Measurements from ENCODE around the gene POFUT1.
"Not testable (repeated sequence)": the region's sequence is repeated elsewhere in the genome, so short reads cannot be mapped to it uniquely, and the experiment has no call there.

Gene POFUT1

GRCh38 chr20:32236048-32236533, 28.4 kb downstream of the POFUT1 start:
- DNase-seq = no peak

- DNase-seq = no peak
Measured at GRCh38 chr20:32236819-32237218, 29.1 kb downstream of the POFUT1 start.

GRCh38 chr20:32237419-32237818, 29.7 kb downstream of the POFUT1 start:
- DNase-seq = no peak

- DNase-seq = no peak
Measured at GRCh38 chr20:32238483-32239425, 31.1 kb downstream of the POFUT1 start.

- DNase-seq = peak; percentile 8
Measured at GRCh38 chr20:32240205-32240604, 32.5 kb downstream of the POFUT1 start.

GRCh38 chr20:32241807-32242206, 34.1 kb downstream of the POFUT1 start:
- no peak for DNase-seq

- no peak for DNase-seq
Measured at GRCh38 chr20:32244150-32244823, 36.6 kb downstream of the POFUT1 start.

GRCh38 chr20:32244959-32245358, 37.3 kb downstream of the POFUT1 start:
- DNase-seq = no peak

GRCh38 chr20:32246208-32246607, 38.5 kb downstream of the POFUT1 start:
- not testable (repeated sequence) for DNase-seq

GRCh38 chr20:32248043-32248442, 40.4 kb downstream of the POFUT1 start:
- no peak for DNase-seq

GRCh38 chr20:32249030-32249738, 41.5 kb downstream of the POFUT1 start:
- peak; percentile 12 for DNase-seq

GRCh38 chr20:32251470-32251869, 43.8 kb downstream of the POFUT1 start:
- no peak for DNase-seq

GRCh38 chr20:32252189-32252588, 44.5 kb downstream of the POFUT1 start:
- DNase-seq = peak; percentile 17

- DNase-seq = not testable (repeated sequence)
Measured at GRCh38 chr20:32260973-32261372, 53.3 kb downstream of the POFUT1 start.

GRCh38 chr20:32261644-32262043, 54.0 kb downstream of the POFUT1 start:
- no peak for DNase-seq

GRCh38 chr20:32263398-32263954, 55.8 kb downstream of the POFUT1 start:
- DNase-seq = no peak

- DNase-seq = no peak
Measured at GRCh38 chr20:32271620-32272019, 63.9 kb downstream of the POFUT1 start.

GRCh38 chr20:32274359-32274758, 66.7 kb downstream of the POFUT1 start:
- DNase-seq = no peak

- DNase-seq = not testable (repeated sequence)
Measured at GRCh38 chr20:32275163-32275562, 67.5 kb downstream of the POFUT1 start.

GRCh38 chr20:32277361-32278198, 69.9 kb downstream of the POFUT1 start, which contains the start of gene KIF3B:
Gene KIF3B (plus strand): TSS chr20:32277651. CDS start chr20:32309778, 32,127 bp downstream.
- peak; percentile 85 for DNase-seq

- no peak for DNase-seq
Measured at GRCh38 chr20:32278199-32278643, 70.5 kb downstream of the POFUT1 start.

GRCh38 chr20:32281711-32282110, 74.0 kb downstream of the POFUT1 start:
- DNase-seq = no peak
